T47D (cell line): ENCODE results near the gene CCDC28A.

Experiments used
- DNase-seq, 2 experiments: peaks; one replicate each; pipeline versions ENCODE4 v3.0.0 to v3.0.0-alpha.2; 2011 to 2012; ENCODE audit warnings: low read depth in 1 of 2, low spot score in 1 of 2
- JUND ChIP-seq: IDR thresholded peaks from 2 replicates; pipeline ENCODE4 v1.6.1; 2012; ENCODE audit warnings: low read depth
- in situ Hi-C: cut with HindIII; loops from 2 replicates; pipeline ENCODE4 v1.10.0; 2016; ENCODE audit warnings: low sequenced_read_pairs, low pct_unique_long_range_greater_than_20kb

The CCDC28A gene

DNA sequence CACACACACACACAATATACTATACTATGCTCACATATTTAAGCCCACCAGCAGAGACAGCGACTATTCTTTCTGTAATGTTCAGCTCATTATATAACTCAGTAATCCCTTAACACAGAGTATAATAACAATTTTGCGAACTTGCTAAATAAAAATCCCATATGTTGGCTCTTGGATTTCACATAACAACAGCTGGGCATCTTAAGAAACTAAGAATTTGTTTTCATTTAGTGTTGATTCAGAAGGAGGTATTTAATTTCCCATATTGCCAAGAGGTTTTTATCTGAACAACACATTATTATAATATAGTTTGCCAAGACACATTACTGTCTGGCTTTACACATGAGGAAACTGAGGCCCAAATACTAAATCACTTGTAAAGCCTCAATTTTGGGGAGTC is 29.8 kb downstream of the CCDC28A start:
- no peak for DNase-seq
- in situ Hi-C loops: no loop called here
- no peak for TF ChIP-seq JUND

DNA sequence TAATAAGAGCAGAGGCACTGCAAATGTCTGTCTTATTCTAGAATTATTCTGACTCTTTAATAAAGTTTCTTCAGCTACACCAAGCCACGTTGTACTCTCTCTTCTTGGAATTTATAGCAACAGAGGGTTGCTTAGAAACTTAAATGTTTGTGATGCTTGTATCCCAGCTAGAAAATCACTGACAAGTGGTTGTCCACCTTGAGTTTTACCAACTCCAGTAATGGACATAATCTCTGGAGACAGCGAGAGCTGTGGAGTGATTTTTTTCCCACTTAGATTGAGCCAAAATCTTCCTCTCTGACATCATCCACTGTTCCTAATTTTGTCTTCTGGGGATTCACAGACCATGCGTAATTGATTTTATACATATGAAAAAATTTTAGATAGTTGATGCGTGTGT is 30.3 kb downstream of the CCDC28A start:
- no peak for TF ChIP-seq JUND
- in situ Hi-C loops: no loop called here
- no peak for DNase-seq

GRCh38 chr6:138805016-138805765 is 31.6 kb downstream of the CCDC28A start:
- no peak for TF ChIP-seq JUND
- in situ Hi-C loops: no loop called here
- no peak for DNase-seq

GRCh38 chr6:138806889-138807288 is 33.3 kb downstream of the CCDC28A start:
- in situ Hi-C loops: no loop called here
- no peak for DNase-seq
- TF ChIP-seq JUND: no peak

- no peak for TF ChIP-seq JUND
- no peak for DNase-seq
- in situ Hi-C loops: no loop called here
Measured at GRCh38 chr6:138809677-138810076, 36.1 kb downstream of the CCDC28A start.

GRCh38 chr6:138811866-138812265 is 38.3 kb downstream of the CCDC28A start:
- no peak for DNase-seq
- no peak for TF ChIP-seq JUND
- in situ Hi-C loops: no loop called here

DNA sequence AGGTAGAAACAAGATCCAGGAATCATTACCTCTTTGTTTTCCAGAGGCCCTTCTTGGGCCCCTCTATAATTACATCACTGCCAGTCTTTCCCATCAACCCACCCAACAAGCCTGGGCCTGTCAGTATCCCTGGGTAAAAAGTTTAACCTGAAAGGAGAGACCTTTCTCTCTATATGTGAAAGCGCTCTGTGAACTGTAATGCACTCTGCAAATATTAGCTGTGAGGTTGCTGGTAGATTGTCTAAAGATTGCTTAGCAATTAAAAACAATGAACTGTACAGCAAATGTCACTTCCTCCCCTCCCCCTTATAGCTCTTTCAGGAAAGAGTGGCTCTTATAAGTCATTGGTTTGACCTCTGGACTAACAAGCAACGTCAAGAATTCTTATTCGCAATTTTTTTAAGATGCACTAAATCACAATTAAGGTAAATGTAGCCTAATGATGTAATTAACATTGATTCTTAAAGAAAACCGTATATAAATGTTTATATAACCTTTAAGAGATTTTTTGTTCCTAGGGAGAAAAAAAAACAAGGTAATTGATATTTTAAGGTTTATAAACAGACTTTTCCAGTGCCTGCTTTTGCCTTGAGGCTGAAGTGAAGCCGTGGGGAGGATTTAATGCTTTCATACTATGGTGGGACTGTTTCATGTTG is 40.7 kb downstream of the CCDC28A start:
- DNase-seq: peak in 1 of 2 experiments; percentile 52
- in situ Hi-C loops: no loop called here
- TF ChIP-seq JUND: no peak

GRCh38 chr6:138815221-138815620 is 41.7 kb downstream of the CCDC28A start:
- DNase-seq: no peak
- TF ChIP-seq JUND: no peak
- in situ Hi-C loops: no loop called here

GRCh38 chr6:138815797-138816528 is 42.4 kb downstream of the CCDC28A start:
- no peak for TF ChIP-seq JUND
- peak in 1 of 2 experiments; percentile 76 for DNase-seq
- in situ Hi-C loops: no loop called here

GRCh38 chr6:138817799-138818198 is 44.2 kb downstream of the CCDC28A start:
- DNase-seq: peak; percentile 45 to 95
- in situ Hi-C loops: no loop called here
- TF ChIP-seq JUND: peak; percentile 57; the same call in 1 of the 2 replicates

GRCh38 chr6:138818496-138819194 is 45.1 kb downstream of the CCDC28A start:
- no peak for DNase-seq
- no peak for TF ChIP-seq JUND
- in situ Hi-C loops: no loop called here

- in situ Hi-C loops: no loop called here
- TF ChIP-seq JUND: no peak
- no peak for DNase-seq
Measured at GRCh38 chr6:138821519-138821918, 48.0 kb downstream of the CCDC28A start.
